HepG2 (cell line): ENCODE data around the gene GPR158. TPM values are rescaled to one million over a fixed set of nuclear protein-coding genes. Genes with fewer than 3 reads are reported as not detected.

Source experiments
- ATAC-seq: fragments of 200-7000 bp; cut with Tn5 transposase; 3 replicates; pipeline ENCODE4 v1.9.1; 2020; ENCODE audit warnings: mild to moderate bottlenecking, moderate library complexity
- BruUV-seq: library from RNA; stranded (reverse); fragments of 400-500 nt; replicated peaks from 2 replicates; lab custom pipeline; 2021; lab: Mats Ljungman, UMichigan
- CTCF ChIA-PET: fragments of 300-600 bp; formaldehyde crosslinking; extraction: SDS; loops from one replicate; lab custom pipeline; 2021; ENCODE audit warnings: low total read pairs, inconsistent platforms, low intra/inter-chr PET ratio; lab: Yijun Ruan, JAX
- POLR2A ChIA-PET: fragments of 350-600 bp; sonication (Branson Sonifier 250); formaldehyde crosslinking; loops from one replicate; lab custom pipeline; 2020; ENCODE audit warnings: antibody characterized with exemption, inconsistent platforms; lab: Yijun Ruan, JAX
- DNase-seq: peaks from one replicate; pipeline ENCODE4 v3.0.0-alpha.2; 2015; ENCODE audit warnings: low spot score
- FAIRE-seq: peaks from 3 replicates; lab custom pipeline; 2011; peaks lifted over from hg19 to GRCh38; lab: Jason Lieb, UNC
- H2AFZ ChIP-seq: one replicate; pipeline ENCODE4 v1.6.1; 2011; ENCODE audit warnings: low read length, inconsistent platforms
- H3K27ac ChIP-seq: fragments of 300-600 bp; 3 replicates; pipeline ENCODE4 v1.8.0; 2011; ENCODE audit warnings: mixed run types, mild to moderate bottlenecking, mixed read lengths, low read length, inconsistent platforms; ENCODE audit not compliant: insufficient read depth; ENCODE audit errors: extremely low read length
- H3K27me3 ChIP-seq, 2 experiments: fragments of 200-600 bp in 1 of 2; 2 replicates in 1 of 2; 3 replicates in 1 of 2; pipeline versions ENCODE4 v1.6.0 to v1.8.0; 2011; ENCODE audit warnings: low read length in 2 of 2, mild to moderate bottlenecking in 2 of 2, moderate library complexity in 2 of 2, inconsistent platforms in 1 of 2; ENCODE audit not compliant: insufficient read depth in 2 of 2, control insufficient read depth in 1 of 2
- H3K36me3 ChIP-seq, 2 experiments: fragments of 200-600 bp in 1 of 2; replicated peaks in 1 of 2; 2 replicates in 1 of 2; 3 replicates in 1 of 2; pipeline versions ENCODE4 v1.5.1 to v1.8.0; 2011; ENCODE audit warnings: low read length in 2 of 2, inconsistent platforms in 1 of 2; ENCODE audit not compliant: insufficient read depth in 2 of 2, control insufficient read depth in 1 of 2
- H3K4me1 ChIP-seq: 2 replicates; pipeline ENCODE4 v1.5.1; 2012; ENCODE audit warnings: low read length, inconsistent platforms; ENCODE audit not compliant: insufficient read depth
- H3K4me2 ChIP-seq: 2 replicates; pipeline ENCODE4 v1.6.0; 2011; ENCODE audit warnings: low read depth, low read length, inconsistent platforms
- H3K4me3 ChIP-seq, 3 experiments: fragments of 200-600 bp in 1 of 3; sonication (generic), shearing (Covaris generic) in 1 of 3; replicated peaks in 1 of 3; 2 replicates each; pipeline ENCODE4 v1.5.1; 2011 to 2016; ENCODE audit warnings: low read length in 3 of 3, inconsistent platforms in 2 of 3, low read depth in 2 of 3, mild to moderate bottlenecking in 2 of 3, control low read depth in 1 of 3, mixed read lengths in 1 of 3; ENCODE audit not compliant: insufficient read depth in 1 of 3
- H3K79me2 ChIP-seq: one replicate; pipeline ENCODE4 v1.6.1; 2011; ENCODE audit warnings: low read length, inconsistent platforms; ENCODE audit not compliant: insufficient read depth
- H3K9ac ChIP-seq: 2 replicates; pipeline ENCODE4 v1.6.0; 2011; ENCODE audit warnings: mild to moderate bottlenecking, low read depth, low read length, inconsistent platforms; ENCODE audit not compliant: insufficient read depth
- H3K9me3 ChIP-seq: 2 replicates; pipeline ENCODE4 v1.5.1; 2012; ENCODE audit warnings: mild to moderate bottlenecking, low read length
- H4K20me1 ChIP-seq: 2 replicates; pipeline ENCODE4 v1.6.0; 2011; ENCODE audit warnings: inconsistent platforms, mild to moderate bottlenecking, low read length, moderate library complexity; ENCODE audit not compliant: insufficient read depth
- NCOA2 ChIP-seq: sonication (generic); formaldehyde crosslinking; IDR thresholded peaks from 2 replicates; pipeline ENCODE4 v1.8.0; 2022; ENCODE audit warnings: inconsistent platforms
- SAFB2 ChIP-seq: sonication (generic); formaldehyde crosslinking; IDR thresholded peaks from 2 replicates; pipeline ENCODE4 v1.5.1; 2020; ENCODE audit warnings: missing genetic modification reagents, low read depth, mild to moderate bottlenecking, borderline replicate concordance
- ZEB1 ChIP-seq: IDR thresholded peaks from 2 replicates; pipeline ENCODE4 v1.6.1; 2012; ENCODE audit warnings: mild to moderate bottlenecking, low read depth, inconsistent platforms; ENCODE audit not compliant: insufficient replicate concordance
- ZNF20 ChIP-seq: sonication (generic); formaldehyde crosslinking; IDR thresholded peaks from 2 replicates; pipeline ENCODE4 v1.4.0; 2020; ENCODE audit warnings: mild to moderate bottlenecking, moderate library complexity, missing genetic modification reagents
- ZNF3 ChIP-seq: IDR thresholded peaks from 2 replicates; pipeline ENCODE4 v1.7.0; 2017; ENCODE audit warnings: inconsistent platforms
- ZNF780A ChIP-seq: sonication (generic); formaldehyde crosslinking; IDR thresholded peaks from 2 replicates; pipeline ENCODE4 v1.8.0; 2022; ENCODE audit warnings: mild to moderate bottlenecking, missing genetic modification reagents, moderate library complexity
- WGBS: methylation state at CpG from one replicate; pipeline ENCODE4 v1.1.6; 2017; ENCODE audit warnings: low lambda C conversion rate; 5-methylcytosine and 5-hydroxymethylcytosine counted together
- in situ Hi-C: cut with HindIII; loops from 2 replicates; pipeline ENCODE4 v1.10.0; 2017; ENCODE audit warnings: low pct_unique_long_range_greater_than_20kb; ENCODE audit not compliant: extremely low pct_ligation_motif_present
- intact Hi-C: fragments of 100-400 bp; cut with micrococcal nuclease; formaldehyde crosslinking; loops from one replicate; pipeline ENCODE4 v1.10.0; 2022; ENCODE audit not compliant: unreplicated experiment
- polyA plus RNA-seq, 8 experiments: library from polyadenylated mRNA; depleted of rRNA in 3 of 8; stranded (reverse) in 7 of 8; unstranded in 1 of 8; fragments of >200 nt; fragmentation: Illumina TruSeq in 4 of 8; extraction: Trizol in 4 of 8; gene quantifications; 2 replicates each; pipeline versions ENCODE4 v1.2.1 to v1.2.3, GENCODE V29; 2011 to 2016; ENCODE audit warnings: low read depth in 4 of 8, missing spikeins in 1 of 8, mixed read lengths in 1 of 8; ENCODE audit not compliant: insufficient read depth in 1 of 8
- total RNA-seq, 5 experiments: library from RNA; depleted of rRNA; stranded (reverse); fragments of >200 nt; fragmentation: Illumina TruSeq; extraction: Trizol; gene quantifications; 2 replicates each; pipeline ENCODE4 v1.2.3, GENCODE V29; 2016; ENCODE audit warnings: low read depth in 1 of 5
- TF ChIP-seq, protein P1 (sequence below): sonication (generic); formaldehyde crosslinking; IDR thresholded peaks from 2 replicates; pipeline ENCODE4; 2020; ENCODE audit warnings: missing genetic modification reagents, mild to moderate bottlenecking, borderline replicate concordance
- TF ChIP-seq, protein P2 (sequence below): IDR thresholded peaks from 2 replicates; pipeline ENCODE4 v1.6.1; 2016; ENCODE audit warnings: mild to moderate bottlenecking
- TF ChIP-seq, protein P3 (sequence below): sonication (generic); formaldehyde crosslinking; IDR thresholded peaks from 2 replicates; pipeline ENCODE4 v1.4.0; 2020; ENCODE audit warnings: missing genetic modification reagents
- TF ChIP-seq, protein P4 (sequence below): sonication (generic); formaldehyde crosslinking; IDR thresholded peaks from 2 replicates; pipeline ENCODE4 v1.8.0; 2022; ENCODE audit warnings: missing genetic modification reagents, mild to moderate bottlenecking, moderate library complexity, borderline replicate concordance

The GPR158 gene
- total and polyA plus RNA-seq, 2 of the 13 experiments (the other 11 are each of a cell fraction or from before 2014, with no cell fraction given) = not detected

DNA sequence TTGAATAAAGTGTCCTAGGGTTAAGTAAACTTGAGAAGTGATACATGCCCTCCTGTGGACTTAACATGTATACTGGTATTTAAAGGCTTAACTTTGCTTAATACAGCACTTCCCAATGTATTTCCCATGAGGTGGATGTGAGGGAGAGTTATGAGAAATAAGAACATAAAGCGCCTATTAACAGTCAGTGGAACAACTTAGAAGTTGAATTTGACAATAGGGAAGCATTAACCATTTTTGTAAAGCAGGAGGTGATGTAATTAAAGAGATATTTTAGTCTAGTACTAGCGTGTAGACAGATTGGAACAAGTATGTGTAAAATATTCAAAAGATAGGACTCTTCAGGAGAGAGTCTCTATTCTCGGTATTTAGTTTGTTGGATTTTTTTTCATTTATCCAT is 322.4 kb downstream of the GPR158 start:
- Histone ChIP-seq H2AFZ (no peak overlapping the region), H3K4me1 (no peaks in the 10 kb centered on the region), H3K9me3 (no peaks in the 10 kb centered on the region), H3K27me3 (0 out of 5 replicates have a peak, but pooled peaks cover 0 to 3% of the 10 kb centered on the region in 2 experiments), H3K9ac (no peak overlapping the region), H3K79me2 (no peaks in the 10 kb centered on the region), H4K20me1 (no peaks in the 10 kb centered on the region), H3K27ac (no peak overlapping the region), H3K4me3 (no peak overlapping the region), H3K36me3 (no peaks in the 10 kb centered on the region), H3K4me2 (no peak overlapping the region)
- ATAC-seq (no peak), FAIRE-seq (no peak), DNase-seq (no peak)
- intact Hi-C loops = no loop called here
- no TSS peak for BruUV-seq
- POLR2A ChIA-PET = no interaction called here
- in situ Hi-C loops = no loop called here
- CTCF ChIA-PET = no interaction called here
- WGBS = 5% methylated on average over 3 of the region's 3 CpGs
- TF ChIP-seq ZNF20 = no peak
- TF ChIP-seq ZEB1 = no peak
- TF ChIP-seq, protein P1, sequence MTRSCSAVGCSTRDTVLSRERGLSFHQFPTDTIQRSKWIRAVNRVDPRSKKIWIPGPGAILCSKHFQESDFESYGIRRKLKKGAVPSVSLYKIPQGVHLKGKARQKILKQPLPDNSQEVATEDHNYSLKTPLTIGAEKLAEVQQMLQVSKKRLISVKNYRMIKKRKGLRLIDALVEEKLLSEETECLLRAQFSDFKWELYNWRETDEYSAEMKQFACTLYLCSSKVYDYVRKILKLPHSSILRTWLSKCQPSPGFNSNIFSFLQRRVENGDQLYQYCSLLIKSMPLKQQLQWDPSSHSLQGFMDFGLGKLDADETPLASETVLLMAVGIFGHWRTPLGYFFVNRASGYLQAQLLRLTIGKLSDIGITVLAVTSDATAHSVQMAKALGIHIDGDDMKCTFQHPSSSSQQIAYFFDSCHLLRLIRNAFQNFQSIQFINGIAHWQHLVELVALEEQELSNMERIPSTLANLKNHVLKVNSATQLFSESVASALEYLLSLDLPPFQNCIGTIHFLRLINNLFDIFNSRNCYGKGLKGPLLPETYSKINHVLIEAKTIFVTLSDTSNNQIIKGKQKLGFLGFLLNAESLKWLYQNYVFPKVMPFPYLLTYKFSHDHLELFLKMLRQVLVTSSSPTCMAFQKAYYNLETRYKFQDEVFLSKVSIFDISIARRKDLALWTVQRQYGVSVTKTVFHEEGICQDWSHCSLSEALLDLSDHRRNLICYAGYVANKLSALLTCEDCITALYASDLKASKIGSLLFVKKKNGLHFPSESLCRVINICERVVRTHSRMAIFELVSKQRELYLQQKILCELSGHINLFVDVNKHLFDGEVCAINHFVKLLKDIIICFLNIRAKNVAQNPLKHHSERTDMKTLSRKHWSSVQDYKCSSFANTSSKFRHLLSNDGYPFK = no peak
- no peak for TF ChIP-seq ZNF3 (CRISPR knock-in tag)
- TF ChIP-seq SAFB2 (CRISPR knock-in tag) = no peak
- TF ChIP-seq NCOA2 (CRISPR knock-in tag) = no peak
- TF ChIP-seq, protein P2, sequence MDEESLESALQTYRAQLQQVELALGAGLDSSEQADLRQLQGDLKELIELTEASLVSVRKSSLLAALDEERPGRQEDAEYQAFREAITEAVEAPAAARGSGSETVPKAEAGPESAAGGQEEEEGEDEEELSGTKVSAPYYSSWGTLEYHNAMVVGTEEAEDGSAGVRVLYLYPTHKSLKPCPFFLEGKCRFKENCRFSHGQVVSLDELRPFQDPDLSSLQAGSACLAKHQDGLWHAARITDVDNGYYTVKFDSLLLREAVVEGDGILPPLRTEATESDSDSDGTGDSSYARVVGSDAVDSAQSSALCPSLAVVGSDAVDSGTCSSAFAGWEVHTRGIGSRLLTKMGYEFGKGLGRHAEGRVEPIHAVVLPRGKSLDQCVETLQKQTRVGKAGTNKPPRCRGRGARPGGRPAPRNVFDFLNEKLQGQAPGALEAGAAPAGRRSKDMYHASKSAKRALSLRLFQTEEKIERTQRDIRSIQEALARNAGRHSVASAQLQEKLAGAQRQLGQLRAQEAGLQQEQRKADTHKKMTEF (CRISPR knock-in tag) = no peak
- TF ChIP-seq, protein P3, sequence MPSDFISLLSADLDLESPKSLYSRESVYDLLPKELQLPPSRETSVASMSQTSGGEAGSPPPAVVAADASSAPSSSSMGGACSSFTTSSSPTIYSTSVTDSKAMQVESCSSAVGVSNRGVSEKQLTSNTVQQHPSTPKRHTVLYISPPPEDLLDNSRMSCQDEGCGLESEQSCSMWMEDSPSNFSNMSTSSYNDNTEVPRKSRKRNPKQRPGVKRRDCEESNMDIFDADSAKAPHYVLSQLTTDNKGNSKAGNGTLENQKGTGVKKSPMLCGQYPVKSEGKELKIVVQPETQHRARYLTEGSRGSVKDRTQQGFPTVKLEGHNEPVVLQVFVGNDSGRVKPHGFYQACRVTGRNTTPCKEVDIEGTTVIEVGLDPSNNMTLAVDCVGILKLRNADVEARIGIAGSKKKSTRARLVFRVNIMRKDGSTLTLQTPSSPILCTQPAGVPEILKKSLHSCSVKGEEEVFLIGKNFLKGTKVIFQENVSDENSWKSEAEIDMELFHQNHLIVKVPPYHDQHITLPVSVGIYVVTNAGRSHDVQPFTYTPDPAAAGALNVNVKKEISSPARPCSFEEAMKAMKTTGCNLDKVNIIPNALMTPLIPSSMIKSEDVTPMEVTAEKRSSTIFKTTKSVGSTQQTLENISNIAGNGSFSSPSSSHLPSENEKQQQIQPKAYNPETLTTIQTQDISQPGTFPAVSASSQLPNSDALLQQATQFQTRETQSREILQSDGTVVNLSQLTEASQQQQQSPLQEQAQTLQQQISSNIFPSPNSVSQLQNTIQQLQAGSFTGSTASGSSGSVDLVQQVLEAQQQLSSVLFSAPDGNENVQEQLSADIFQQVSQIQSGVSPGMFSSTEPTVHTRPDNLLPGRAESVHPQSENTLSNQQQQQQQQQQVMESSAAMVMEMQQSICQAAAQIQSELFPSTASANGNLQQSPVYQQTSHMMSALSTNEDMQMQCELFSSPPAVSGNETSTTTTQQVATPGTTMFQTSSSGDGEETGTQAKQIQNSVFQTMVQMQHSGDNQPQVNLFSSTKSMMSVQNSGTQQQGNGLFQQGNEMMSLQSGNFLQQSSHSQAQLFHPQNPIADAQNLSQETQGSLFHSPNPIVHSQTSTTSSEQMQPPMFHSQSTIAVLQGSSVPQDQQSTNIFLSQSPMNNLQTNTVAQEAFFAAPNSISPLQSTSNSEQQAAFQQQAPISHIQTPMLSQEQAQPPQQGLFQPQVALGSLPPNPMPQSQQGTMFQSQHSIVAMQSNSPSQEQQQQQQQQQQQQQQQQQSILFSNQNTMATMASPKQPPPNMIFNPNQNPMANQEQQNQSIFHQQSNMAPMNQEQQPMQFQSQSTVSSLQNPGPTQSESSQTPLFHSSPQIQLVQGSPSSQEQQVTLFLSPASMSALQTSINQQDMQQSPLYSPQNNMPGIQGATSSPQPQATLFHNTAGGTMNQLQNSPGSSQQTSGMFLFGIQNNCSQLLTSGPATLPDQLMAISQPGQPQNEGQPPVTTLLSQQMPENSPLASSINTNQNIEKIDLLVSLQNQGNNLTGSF (CRISPR knock-in tag) = no peak
- no peak for TF ChIP-seq ZNF780A (CRISPR knock-in tag)
- TF ChIP-seq, protein P4, sequence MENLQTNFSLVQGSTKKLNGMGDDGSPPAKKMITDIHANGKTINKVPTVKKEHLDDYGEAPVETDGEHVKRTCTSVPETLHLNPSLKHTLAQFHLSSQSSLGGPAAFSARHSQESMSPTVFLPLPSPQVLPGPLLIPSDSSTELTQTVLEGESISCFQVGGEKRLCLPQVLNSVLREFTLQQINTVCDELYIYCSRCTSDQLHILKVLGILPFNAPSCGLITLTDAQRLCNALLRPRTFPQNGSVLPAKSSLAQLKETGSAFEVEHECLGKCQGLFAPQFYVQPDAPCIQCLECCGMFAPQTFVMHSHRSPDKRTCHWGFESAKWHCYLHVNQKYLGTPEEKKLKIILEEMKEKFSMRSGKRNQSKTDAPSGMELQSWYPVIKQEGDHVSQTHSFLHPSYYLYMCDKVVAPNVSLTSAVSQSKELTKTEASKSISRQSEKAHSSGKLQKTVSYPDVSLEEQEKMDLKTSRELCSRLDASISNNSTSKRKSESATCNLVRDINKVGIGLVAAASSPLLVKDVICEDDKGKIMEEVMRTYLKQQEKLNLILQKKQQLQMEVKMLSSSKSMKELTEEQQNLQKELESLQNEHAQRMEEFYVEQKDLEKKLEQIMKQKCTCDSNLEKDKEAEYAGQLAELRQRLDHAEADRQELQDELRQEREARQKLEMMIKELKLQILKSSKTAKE (CRISPR knock-in tag) = no peak
